ENCODE results near the gene JPT1.

GRCh38 chr17:75111777-75112335 lies 42.5 kb downstream of the JPT1 start:
- TF ChIP-seq CTCF (IDR thresholded peaks at IDR 0.05), result no peak
- no peak for TF ChIP-seq POLR2AphosphoS5 (IDR thresholded peaks at IDR 0.05)
